ENCODE data around the gene SLIT3.
"Not testable (repeated sequence)": the region's sequence is repeated elsewhere in the genome, so short reads cannot be mapped to it uniquely, and the experiment has no call there.

SLIT3 gene

GRCh38 chr5:169147534-169147933, 153.4 kb downstream of the SLIT3 start:
- Histone ChIP-seq H2AFZ (ENCODE audit: low read depth) (no peak overlapping the region), H3K4me3 (IDR thresholded peaks at IDR 0.05; ENCODE audit: insufficient read depth, low read depth, low read length) (no peak overlapping the region), H3K79me2 (ENCODE audit: insufficient read depth, low read depth) (no peaks in the 10 kb centered on the region), H3K9ac (no peak overlapping the region), H3K4me1 (ENCODE audit: low read depth, poor library complexity, severe bottlenecking) (no peaks in the 10 kb centered on the region), H3K36me3 (ENCODE audit: insufficient read depth) (no peaks in the 10 kb centered on the region), H3K4me2 (no peak overlapping the region), H3K27ac (no peak overlapping the region), H4K20me1 (ENCODE audit: insufficient read depth) (no peaks in the 10 kb centered on the region), H3K27me3 (ENCODE audit: insufficient read depth, low read depth) (no peaks in the 10 kb centered on the region)
- no peak for TF ChIP-seq CTCF (conservative IDR thresholded peaks at IDR 0.05; ENCODE audit: low read depth, low read length)

DNA sequence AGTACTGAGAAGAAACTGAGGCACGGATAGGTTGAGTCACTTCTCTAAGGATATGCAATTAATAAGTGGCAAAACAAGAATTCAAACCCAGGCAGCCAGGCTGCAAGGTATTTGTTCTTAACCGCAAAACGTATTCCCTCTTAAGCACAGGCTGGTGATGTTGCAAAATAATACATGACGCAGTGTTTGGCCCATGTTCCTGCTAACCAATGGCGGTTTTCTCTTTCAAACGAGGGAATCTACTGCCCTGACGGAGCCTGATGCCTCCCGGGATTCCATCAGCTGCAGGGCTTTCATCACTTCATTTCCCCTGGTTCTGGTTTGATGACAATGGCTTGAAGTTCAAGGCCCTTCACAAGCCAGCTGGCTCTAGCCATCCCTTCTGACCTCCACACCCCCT, 154.8 kb downstream of the SLIT3 start:
- H3K9ac ChIP-seq = no peak overlapping the region
- TF ChIP-seq CTCF (conservative IDR thresholded peaks at IDR 0.05; ENCODE audit: low read depth, low read length) = no peak
- no peaks in the 10 kb centered on the region for H3K27me3 ChIP-seq (ENCODE audit: insufficient read depth, low read depth)
- no peaks in the 10 kb centered on the region for H3K4me1 ChIP-seq (ENCODE audit: low read depth, poor library complexity, severe bottlenecking)
- no peaks in the 10 kb centered on the region for H3K36me3 ChIP-seq (ENCODE audit: insufficient read depth)
- no peak overlapping the region for H2AFZ ChIP-seq (ENCODE audit: low read depth)
- H3K4me3 ChIP-seq (IDR thresholded peaks at IDR 0.05; ENCODE audit: insufficient read depth, low read depth, low read length) = no peak overlapping the region
- H3K79me2 ChIP-seq (ENCODE audit: insufficient read depth, low read depth) = no peaks in the 10 kb centered on the region
- no peaks in the 10 kb centered on the region for H4K20me1 ChIP-seq (ENCODE audit: insufficient read depth)
- no peak overlapping the region for H3K27ac ChIP-seq
- no peak overlapping the region for H3K4me2 ChIP-seq

DNA sequence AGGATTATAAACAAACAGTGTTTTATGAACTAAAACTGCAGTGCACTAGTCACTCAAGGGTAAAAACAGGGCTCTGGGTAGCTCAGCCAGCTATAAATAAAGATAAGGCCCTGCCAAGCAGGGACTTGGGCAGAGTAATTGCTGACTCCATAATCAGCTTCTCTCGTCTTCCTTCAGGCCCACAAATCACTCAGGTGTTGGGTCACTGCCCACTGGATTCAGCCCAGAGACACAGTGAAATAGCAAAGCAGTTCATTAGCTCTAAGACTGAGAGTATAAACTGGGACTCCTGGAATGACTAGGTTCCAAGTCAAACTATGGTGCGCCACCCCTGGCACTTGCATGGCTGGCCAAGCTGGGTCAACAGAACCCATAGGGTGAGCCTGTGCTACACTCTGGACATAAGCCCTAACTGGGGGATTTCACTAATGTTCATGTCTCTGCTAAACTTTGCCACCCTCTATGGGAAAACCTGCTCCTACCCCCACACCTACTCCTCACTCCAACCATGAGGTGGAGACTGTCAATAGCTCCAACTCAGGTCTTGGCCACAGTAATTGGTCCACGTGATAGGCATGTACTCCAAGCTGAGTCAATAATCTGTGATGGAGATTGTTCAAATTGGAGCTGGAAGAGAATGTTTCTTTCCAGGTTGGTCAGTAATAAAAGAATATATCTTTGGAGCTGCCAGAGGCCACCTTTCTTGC, 158.5 kb downstream of the SLIT3 start:
- Histone ChIP-seq H2AFZ (ENCODE audit: low read depth) (no peak overlapping the region), H3K27me3 (ENCODE audit: insufficient read depth, low read depth) (no peaks in the 10 kb centered on the region), H3K4me2 (no peak overlapping the region), H3K36me3 (ENCODE audit: insufficient read depth) (no peaks in the 10 kb centered on the region), H3K27ac (no peak overlapping the region), H3K4me3 (IDR thresholded peaks at IDR 0.05; ENCODE audit: insufficient read depth, low read depth, low read length) (no peak overlapping the region), H3K79me2 (ENCODE audit: insufficient read depth, low read depth) (no peaks in the 10 kb centered on the region), H4K20me1 (ENCODE audit: insufficient read depth) (no peaks in the 10 kb centered on the region), H3K4me1 (ENCODE audit: low read depth, poor library complexity, severe bottlenecking) (no peaks in the 10 kb centered on the region), H3K9ac (no peak overlapping the region)
- no peak for TF ChIP-seq CTCF (conservative IDR thresholded peaks at IDR 0.05; ENCODE audit: low read depth, low read length)

DNA sequence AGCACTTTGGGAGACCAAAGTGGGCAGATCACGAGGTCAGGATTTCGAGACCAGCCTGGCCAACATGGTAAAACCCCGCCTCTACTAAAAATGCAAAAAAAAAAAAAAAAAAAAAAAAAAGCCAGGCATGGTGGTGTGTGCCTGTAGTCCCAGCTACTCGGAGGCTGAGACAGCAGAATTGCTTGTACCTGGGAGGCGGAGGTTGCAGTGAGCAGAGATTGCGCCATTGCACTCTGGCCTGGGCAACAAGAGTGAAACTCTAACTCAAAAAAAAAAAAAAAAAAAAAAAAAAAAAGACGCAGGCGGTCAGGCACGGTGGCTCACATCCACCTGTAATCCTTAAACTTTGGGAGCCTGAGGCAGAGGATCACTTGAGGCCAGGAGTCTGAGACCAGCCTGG, 160.7 kb downstream of the SLIT3 start:
- H3K9ac ChIP-seq; H3K4me3 ChIP-seq (IDR thresholded peaks at IDR 0.05; ENCODE audit: insufficient read depth, low read depth, low read length); H3K4me1 ChIP-seq (ENCODE audit: low read depth, poor library complexity, severe bottlenecking); H3K36me3 ChIP-seq (ENCODE audit: insufficient read depth); H3K79me2 ChIP-seq (ENCODE audit: insufficient read depth, low read depth); H4K20me1 ChIP-seq (ENCODE audit: insufficient read depth); H3K4me2 ChIP-seq; H3K27ac ChIP-seq; H3K27me3 ChIP-seq (ENCODE audit: insufficient read depth, low read depth); H2AFZ ChIP-seq (ENCODE audit: low read depth): not testable (repeated sequence)

DNA sequence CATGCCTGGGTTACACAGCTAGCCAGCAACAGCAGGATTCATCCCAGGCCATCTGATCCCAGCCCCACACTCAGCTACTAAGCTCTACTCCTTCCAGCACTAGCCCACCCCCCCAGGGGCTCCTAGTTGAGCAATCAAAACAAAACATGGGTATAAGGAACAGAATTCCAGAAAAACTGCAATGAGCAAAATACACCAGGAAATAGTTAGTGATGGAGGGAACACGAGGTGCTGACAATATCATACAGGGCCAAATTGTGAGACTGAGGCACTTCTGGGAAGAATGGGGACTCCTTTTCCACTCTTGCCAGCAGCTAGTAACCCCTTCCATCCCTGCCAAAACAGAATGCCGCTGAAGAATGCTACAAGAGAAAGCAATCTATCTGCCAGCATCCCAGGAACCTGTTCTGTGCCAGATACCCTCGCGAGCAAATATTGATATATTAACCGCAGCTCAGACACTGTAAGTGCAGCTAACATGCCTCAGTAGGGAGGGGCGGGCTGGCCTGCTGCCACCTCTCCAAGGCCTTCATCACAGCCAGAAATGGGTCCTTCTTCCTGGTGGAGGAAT, 161.4 kb downstream of the SLIT3 start:
- no peaks in the 10 kb centered on the region for H3K79me2 ChIP-seq (ENCODE audit: insufficient read depth, low read depth)
- H2AFZ ChIP-seq (ENCODE audit: low read depth) = no peak overlapping the region
- H3K4me1 ChIP-seq (ENCODE audit: low read depth, poor library complexity, severe bottlenecking) = no peaks in the 10 kb centered on the region
- no peak overlapping the region for H3K9ac ChIP-seq
- H3K27ac ChIP-seq = no peak overlapping the region
- TF ChIP-seq CTCF (conservative IDR thresholded peaks at IDR 0.05; ENCODE audit: low read depth, low read length) = no peak
- no peaks in the 10 kb centered on the region for H3K36me3 ChIP-seq (ENCODE audit: insufficient read depth)
- no peaks in the 10 kb centered on the region for H3K27me3 ChIP-seq (ENCODE audit: insufficient read depth, low read depth)
- no peak overlapping the region for H3K4me2 ChIP-seq
- H4K20me1 ChIP-seq (ENCODE audit: insufficient read depth) = no peaks in the 10 kb centered on the region
- H3K4me3 ChIP-seq (IDR thresholded peaks at IDR 0.05; ENCODE audit: insufficient read depth, low read depth, low read length) = no peak overlapping the region
